OCI-LY1 (cell line): ENCODE measurements around the gene PDZRN4.

Experiments used
- H2AFZ ChIP-seq: fragments of 200-600 bp; sonication (generic), shearing (Covaris generic); 2 replicates; pipeline ENCODE4 v1.6.0; 2014; ENCODE audit warnings: antibody characterized with exemption, mild to moderate bottlenecking, low read length
- H3F3A ChIP-seq: fragments of 200-600 bp; sonication (generic), shearing (Covaris generic); 2 replicates; pipeline ENCODE4 v1.6.0; 2014; ENCODE audit warnings: mild to moderate bottlenecking, antibody characterized with exemption, low read length, moderate library complexity; ENCODE audit not compliant: insufficient read depth
- H3K27ac ChIP-seq: fragments of 200-600 bp; sonication (generic); 2 replicates; pipeline ENCODE4 v1.5.1; 2014; ENCODE audit warnings: low read length, mixed run types, mild to moderate bottlenecking, low read depth; ENCODE audit not compliant: poor library complexity, severe bottlenecking
- H3K27me3 ChIP-seq: fragments of 200-600 bp; sonication (generic); 2 replicates; pipeline ENCODE4 v1.6.0; 2014; ENCODE audit warnings: antibody characterized with exemption, mild to moderate bottlenecking, low read length, moderate library complexity; ENCODE audit not compliant: insufficient read depth
- H3K36me3 ChIP-seq: fragments of 200-600 bp; sonication (generic); 2 replicates; pipeline ENCODE4 v1.6.1; 2014; ENCODE audit warnings: mild to moderate bottlenecking, antibody characterized with exemption, low read length, moderate library complexity, mixed read lengths; ENCODE audit not compliant: insufficient read depth
- H3K4me1 ChIP-seq: fragments of 200-600 bp; sonication (generic); 2 replicates; pipeline ENCODE4 v1.5.1; 2014; ENCODE audit warnings: mild to moderate bottlenecking, low read length, moderate library complexity; ENCODE audit not compliant: insufficient read depth, severe bottlenecking
- H3K4me2 ChIP-seq: fragments of 200-600 bp; sonication (generic), shearing (Covaris generic); 2 replicates; pipeline ENCODE4 v1.6.1; 2014; ENCODE audit warnings: low read length
- H3K4me3 ChIP-seq: fragments of 200-600 bp; sonication (generic); 2 replicates; pipeline ENCODE4 v1.5.1; 2014; ENCODE audit warnings: low read length, low read depth, mild to moderate bottlenecking, mixed read lengths; ENCODE audit not compliant: poor library complexity, severe bottlenecking
- H3K79me2 ChIP-seq: fragments of 200-600 bp; shearing (Covaris generic); 2 replicates; pipeline ENCODE4 v1.6.1; 2016; ENCODE audit warnings: mixed run types, low read length, mixed read lengths; ENCODE audit not compliant: insufficient read depth
- H3K9ac ChIP-seq: fragments of 200-600 bp; sonication (generic), shearing (Covaris generic); 2 replicates; pipeline ENCODE4 v1.6.1; 2014; ENCODE audit warnings: mild to moderate bottlenecking, low read length, mixed read lengths
- H3K9me2 ChIP-seq: fragments of 200-600 bp; sonication (generic), shearing (Covaris generic); 2 replicates; pipeline ENCODE4 v1.6.1; 2014; ENCODE audit warnings: low read depth, mild to moderate bottlenecking, low read length, mixed read lengths
- H3K9me3 ChIP-seq: fragments of 200-600 bp; shearing (Covaris generic); 2 replicates; pipeline ENCODE4 v1.6.1; 2014; ENCODE audit warnings: low read length, mixed read lengths
- H4K20me1 ChIP-seq: fragments of 200-600 bp; sonication (generic), shearing (Covaris generic); 2 replicates; pipeline ENCODE4 v1.6.0; 2016; ENCODE audit warnings: mild to moderate bottlenecking, low read length; ENCODE audit not compliant: insufficient read depth
- EZH2 ChIP-seq: fragments of 200-600 bp; sonication (generic), shearing (Covaris generic); IDR thresholded peaks from 2 replicates; pipeline ENCODE4 v1.8.0; 2017; ENCODE audit warnings: borderline replicate concordance, mixed run types, mild to moderate bottlenecking, antibody characterized with exemption, low read length, moderate library complexity, mixed read lengths
- TF ChIP-seq, protein P1 (sequence below): fragments of 200-600 bp; sonication (generic), shearing (Covaris generic); IDR thresholded peaks from 2 replicates; pipeline ENCODE4 v1.5.1; 2017; ENCODE audit warnings: mild to moderate bottlenecking, antibody characterized with exemption, low read length, moderate library complexity, mixed read lengths

The PDZRN4 gene

DNA sequence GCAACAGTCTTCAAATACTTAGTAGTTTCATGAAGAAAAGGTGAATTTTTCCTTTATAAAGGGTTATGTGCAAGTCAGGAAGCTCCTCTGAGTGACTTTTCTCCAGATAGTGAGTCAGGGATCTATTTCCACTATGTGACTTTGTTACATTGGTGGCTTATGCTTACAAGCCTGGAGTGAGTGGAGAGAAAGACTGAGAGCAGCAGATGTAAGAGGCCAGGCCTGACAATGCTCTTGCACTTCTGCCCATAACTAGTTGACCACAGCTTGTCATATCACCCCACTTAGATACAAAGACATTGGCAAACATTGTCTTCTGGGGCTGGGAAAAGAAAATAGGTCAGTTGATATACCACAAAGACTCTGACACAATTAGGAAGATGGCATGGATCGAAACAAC, 236.5 kb downstream of the PDZRN4 start:
- Histone ChIP-seq H3K9ac (no peak overlapping the region), H3K9me3 (no peaks in the 10 kb centered on the region), H4K20me1 (no peaks in the 10 kb centered on the region), H3F3A (no peaks in the 10 kb centered on the region), H3K79me2 (no peaks in the 10 kb centered on the region), H3K4me1 (no peaks in the 10 kb centered on the region), H2AFZ (no peak overlapping the region), H3K27me3 (no peaks in the 10 kb centered on the region), H3K36me3 (no peaks in the 10 kb centered on the region), H3K9me2 (no peaks in the 10 kb centered on the region), H3K4me3 (no peak overlapping the region), H3K4me2 (no peak overlapping the region), H3K27ac (no peak overlapping the region)
- TF ChIP-seq, protein P1, sequence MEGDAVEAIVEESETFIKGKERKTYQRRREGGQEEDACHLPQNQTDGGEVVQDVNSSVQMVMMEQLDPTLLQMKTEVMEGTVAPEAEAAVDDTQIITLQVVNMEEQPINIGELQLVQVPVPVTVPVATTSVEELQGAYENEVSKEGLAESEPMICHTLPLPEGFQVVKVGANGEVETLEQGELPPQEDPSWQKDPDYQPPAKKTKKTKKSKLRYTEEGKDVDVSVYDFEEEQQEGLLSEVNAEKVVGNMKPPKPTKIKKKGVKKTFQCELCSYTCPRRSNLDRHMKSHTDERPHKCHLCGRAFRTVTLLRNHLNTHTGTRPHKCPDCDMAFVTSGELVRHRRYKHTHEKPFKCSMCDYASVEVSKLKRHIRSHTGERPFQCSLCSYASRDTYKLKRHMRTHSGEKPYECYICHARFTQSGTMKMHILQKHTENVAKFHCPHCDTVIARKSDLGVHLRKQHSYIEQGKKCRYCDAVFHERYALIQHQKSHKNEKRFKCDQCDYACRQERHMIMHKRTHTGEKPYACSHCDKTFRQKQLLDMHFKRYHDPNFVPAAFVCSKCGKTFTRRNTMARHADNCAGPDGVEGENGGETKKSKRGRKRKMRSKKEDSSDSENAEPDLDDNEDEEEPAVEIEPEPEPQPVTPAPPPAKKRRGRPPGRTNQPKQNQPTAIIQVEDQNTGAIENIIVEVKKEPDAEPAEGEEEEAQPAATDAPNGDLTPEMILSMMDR = no peak
- TF ChIP-seq EZH2 = no peak

DNA sequence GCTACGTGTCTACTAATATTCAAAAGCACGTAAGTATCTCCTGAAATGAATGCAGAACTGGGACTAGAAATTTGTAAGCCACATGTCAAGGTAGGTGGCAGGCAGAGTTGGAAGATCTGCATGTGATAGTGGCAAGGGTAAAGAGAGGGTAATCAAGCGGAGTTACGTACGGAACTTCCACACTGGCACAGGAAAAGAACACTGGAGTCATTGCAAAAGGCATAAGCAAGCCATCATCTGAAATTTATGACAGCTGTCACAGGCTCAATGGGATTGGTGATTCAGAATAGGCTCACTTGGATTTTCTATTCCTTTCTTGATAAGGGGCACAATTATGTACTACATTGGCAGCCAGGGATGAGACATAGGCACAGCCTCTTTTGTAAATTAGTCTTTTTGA, 245.3 kb downstream of the PDZRN4 start:
- no peak overlapping the region for H3K4me3 ChIP-seq
- no peaks in the 10 kb centered on the region for H3K9me3 ChIP-seq
- H3K27ac ChIP-seq = no peak overlapping the region
- TF ChIP-seq, protein P1 = no peak
- TF ChIP-seq EZH2 = no peak
- no peaks in the 10 kb centered on the region for H3F3A ChIP-seq
- no peak overlapping the region for H2AFZ ChIP-seq
- H3K9ac ChIP-seq = no peak overlapping the region
- no peaks in the 10 kb centered on the region for H3K27me3 ChIP-seq
- H4K20me1 ChIP-seq = no peaks in the 10 kb centered on the region
- no peaks in the 10 kb centered on the region for H3K79me2 ChIP-seq
- no peaks in the 10 kb centered on the region for H3K36me3 ChIP-seq
- no peaks in the 10 kb centered on the region for H3K9me2 ChIP-seq
- no peak overlapping the region for H3K4me2 ChIP-seq
- H3K4me1 ChIP-seq = no peaks in the 10 kb centered on the region

DNA sequence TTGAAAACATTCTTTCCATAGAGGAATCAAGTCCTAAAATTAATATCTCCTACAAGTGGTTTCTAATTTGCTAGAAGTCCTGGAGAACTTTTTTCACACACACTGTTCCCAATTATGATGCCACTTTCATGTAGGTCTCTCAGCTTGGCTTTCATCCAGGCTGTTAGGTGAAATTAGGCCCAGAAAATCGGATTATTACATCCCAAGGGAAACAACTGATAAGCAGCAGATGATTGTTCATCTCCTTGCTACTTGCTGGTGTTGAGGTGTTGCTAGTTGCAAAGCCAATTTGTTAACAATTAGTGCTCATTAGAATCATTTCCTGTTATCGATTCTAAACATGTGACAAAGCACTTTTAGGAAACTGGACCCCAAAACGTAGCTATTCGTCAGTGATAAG, 248.0 kb downstream of the PDZRN4 start:
- Histone ChIP-seq H3F3A (no peaks in the 10 kb centered on the region), H2AFZ (no peak overlapping the region), H3K79me2 (no peaks in the 10 kb centered on the region), H3K4me1 (no peaks in the 10 kb centered on the region), H3K27me3 (no peaks in the 10 kb centered on the region), H3K9ac (no peak overlapping the region), H3K9me2 (no peaks in the 10 kb centered on the region), H3K4me3 (no peak overlapping the region), H3K36me3 (no peaks in the 10 kb centered on the region), H3K9me3 (no peaks in the 10 kb centered on the region), H3K4me2 (no peak overlapping the region), H3K27ac (no peak overlapping the region), H4K20me1 (no peaks in the 10 kb centered on the region)
- TF ChIP-seq, protein P1 = no peak
- TF ChIP-seq EZH2 = no peak
